MV-4-11 (cell line): ENCODE results near the gene CPT1B.
"Not testable (repeated sequence)": the region's sequence is repeated elsewhere in the genome, so short reads cannot be mapped to it uniquely, and the experiment has no call there.

ENCODE experiments used
- DNase-seq: peaks from one replicate; lab custom pipeline; 2025; lab: John Stamatoyannopoulos, UW

The CPT1B gene

GRCh38 chr22:50609599-50609998 is 31.4 kb upstream of the CPT1B start:
- no peak for DNase-seq

- DNase-seq, result no peak
Measured at GRCh38 chr22:50608996-50609395, 30.8 kb upstream of the CPT1B start.

GRCh38 chr22:50608058-50608840 is 30.0 kb upstream of the CPT1B start:
- not testable (repeated sequence) for DNase-seq

- no peak for DNase-seq
Measured at GRCh38 chr22:50607659-50608020, 29.4 kb upstream of the CPT1B start.

- DNase-seq, result no peak
Measured at GRCh38 chr22:50606946-50607658, 28.9 kb upstream of the CPT1B start.

- peak; percentile 24 for DNase-seq
Measured at GRCh38 chr22:50606165-50606945, 28.1 kb upstream of the CPT1B start.

GRCh38 chr22:50605613-50606074 is 27.4 kb upstream of the CPT1B start:
- no peak for DNase-seq

- DNase-seq, result no peak
Measured at GRCh38 chr22:50605002-50605612, 26.9 kb upstream of the CPT1B start.

- no peak for DNase-seq
Measured at GRCh38 chr22:50604256-50605001, 26.2 kb upstream of the CPT1B start.

GRCh38 chr22:50603511-50604255 is 25.5 kb upstream of the CPT1B start:
- DNase-seq, result no peak

- DNase-seq, result no peak
Measured at GRCh38 chr22:50602338-50602700, 24.1 kb upstream of the CPT1B start.

GRCh38 chr22:50601669-50602337 is 23.6 kb upstream of the CPT1B start:
- DNase-seq, result no peak

- no peak for DNase-seq
Measured at GRCh38 chr22:50600967-50601668, 22.9 kb upstream of the CPT1B start.

GRCh38 chr22:50600538-50600937 is 22.3 kb upstream of the CPT1B start, which contains the start of gene MAPK8IP2:
MAPK8IP2 (plus strand) TSS chr22:50600793; CDS start chr22:50600819, 26 bp downstream.
- no peak for DNase-seq

GRCh38 chr22:50599816-50600455 is 21.7 kb upstream of the CPT1B start:
- peak; percentile 13 for DNase-seq

- no peak for DNase-seq
Measured at GRCh38 chr22:50597097-50597496, 18.9 kb upstream of the CPT1B start.

GRCh38 chr22:50595189-50595588 is 17.0 kb upstream of the CPT1B start:
- peak; percentile 11 for DNase-seq

GRCh38 chr22:50587407-50587806 is 9.2 kb upstream of the CPT1B start:
- DNase-seq, result no peak

- no peak for DNase-seq
Measured at GRCh38 chr22:50586416-50586815, 8.2 kb upstream of the CPT1B start.
